CD4-positive, alpha-beta T cell (primary cell): ENCODE measurements around the gene DBH. TPM values are rescaled to one million over a fixed set of nuclear protein-coding genes. Genes with fewer than 3 reads are reported as not detected.

ENCODE experiments used
- ATAC-seq: fragments of 200-7000 bp; cut with Tn5 transposase; one replicate; pipeline ENCODE4 v1.10.0; 2022; ENCODE audit warnings: mild to moderate bottlenecking; ENCODE audit not compliant: poor library complexity
- CTCF ChIA-PET: fragments of 350-600 bp; sonication (Branson Sonifier 250); formaldehyde crosslinking; loops from one replicate; lab custom pipeline; 2021; ENCODE audit warnings: antibody characterized with exemption, inconsistent platforms; lab: Charles Lee
- POLR2A ChIA-PET: fragments of 350-600 bp; sonication (Branson Sonifier 250); formaldehyde crosslinking; loops from one replicate; lab custom pipeline; 2021; ENCODE audit warnings: antibody characterized with exemption, inconsistent platforms; lab: Charles Lee
- DNase-seq, 14 experiments: peaks; one replicate each; pipeline ENCODE4 v3.0.0-alpha.2; 2013 to 2020; ENCODE audit warnings: mixed read lengths in 2 of 14
- H3K27ac ChIP-seq, 2 donors: one replicate each; pipeline versions ENCODE4 v1.5.1 to v1.7.0; 2013; ENCODE audit warnings: low read length in 2 of 2, low read depth in 1 of 2, mild to moderate bottlenecking in 1 of 2
- H3K27me3 ChIP-seq, 2 experiments: 1 replicate in 1 of 2; 2 replicates in 1 of 2; pipeline versions ENCODE4 v1.6.1 to v1.7.0; 2013; ENCODE audit warnings: low read length in 2 of 2, control low read depth in 1 of 2, mild to moderate bottlenecking in 1 of 2, moderate library complexity in 1 of 2; ENCODE audit not compliant: insufficient read depth in 2 of 2, control insufficient read depth in 1 of 2
- H3K36me3 ChIP-seq: one replicate; pipeline ENCODE4 v1.6.1; 2013; ENCODE audit warnings: low read length, control low read depth; ENCODE audit not compliant: insufficient read depth
- H3K4me1 ChIP-seq: one replicate; pipeline ENCODE4 v1.6.1; 2013; ENCODE audit warnings: low read length, control low read depth; ENCODE audit not compliant: insufficient read depth
- H3K4me3 ChIP-seq: one replicate; pipeline ENCODE4 v1.5.1; 2013; ENCODE audit warnings: mild to moderate bottlenecking, low read length, moderate library complexity
- H3K9me3 ChIP-seq, 2 experiments: 1 replicate in 1 of 2; 2 replicates in 1 of 2; pipeline versions ENCODE4 v1.6.1 to v1.7.0; 2013; ENCODE audit warnings: low read length in 2 of 2, mild to moderate bottlenecking in 2 of 2, control low read depth in 1 of 2, moderate library complexity in 1 of 2; ENCODE audit not compliant: control insufficient read depth in 1 of 2, insufficient read depth in 1 of 2
- H3K27ac Mint-ChIP-seq: one replicate; pipeline ENCODE4 v1.8.0; 2020; ENCODE audit warnings: mixed read lengths
- H3K27me3 Mint-ChIP-seq: one replicate; pipeline ENCODE4 v1.8.0; 2021; ENCODE audit warnings: mixed read lengths
- H3K36me3 Mint-ChIP-seq: one replicate; pipeline ENCODE4 v1.8.0; 2021; ENCODE audit warnings: low read depth, mixed read lengths
- H3K4me1 Mint-ChIP-seq: one replicate; pipeline ENCODE4 v1.8.0; 2021; ENCODE audit warnings: low read depth, mixed read lengths
- H3K4me3 Mint-ChIP-seq: one replicate; pipeline ENCODE4 v1.8.0; 2020; ENCODE audit warnings: mild to moderate bottlenecking, mixed read lengths
- H3K9me3 Mint-ChIP-seq: one replicate; pipeline ENCODE4 v1.8.0; 2020; ENCODE audit warnings: mixed read lengths
- intact Hi-C, 2 experiments: fragments of 100-400 bp; cut with DNase I in 1 of 2; cut with micrococcal nuclease in 1 of 2; formaldehyde crosslinking; loops; one replicate each; pipeline versions ENCODE4 v1.15.1 to v1.9.0; 2023 to 2025; cut with DNase I, micrococcal nuclease
- total RNA-seq, 174 experiments: library from RNA in 2 of 174; stranded (reverse) in 2 of 174; gene quantifications; one replicate each; pipeline ENCODE4 v1.2.3 and lab custom pipeline; 2021 to 2026
- TF ChIP-seq, protein P1 (sequence below): fragments of 200-600 bp; IDR thresholded peaks from one replicate; pipeline ENCODE4 v1.8.0; 2022; ENCODE audit warnings: antibody characterized with exemption, mild to moderate bottlenecking

The DBH gene
- total RNA-seq, 2 experiments from 2014 or later: 1.7 to 1.8 TPM

DNA sequence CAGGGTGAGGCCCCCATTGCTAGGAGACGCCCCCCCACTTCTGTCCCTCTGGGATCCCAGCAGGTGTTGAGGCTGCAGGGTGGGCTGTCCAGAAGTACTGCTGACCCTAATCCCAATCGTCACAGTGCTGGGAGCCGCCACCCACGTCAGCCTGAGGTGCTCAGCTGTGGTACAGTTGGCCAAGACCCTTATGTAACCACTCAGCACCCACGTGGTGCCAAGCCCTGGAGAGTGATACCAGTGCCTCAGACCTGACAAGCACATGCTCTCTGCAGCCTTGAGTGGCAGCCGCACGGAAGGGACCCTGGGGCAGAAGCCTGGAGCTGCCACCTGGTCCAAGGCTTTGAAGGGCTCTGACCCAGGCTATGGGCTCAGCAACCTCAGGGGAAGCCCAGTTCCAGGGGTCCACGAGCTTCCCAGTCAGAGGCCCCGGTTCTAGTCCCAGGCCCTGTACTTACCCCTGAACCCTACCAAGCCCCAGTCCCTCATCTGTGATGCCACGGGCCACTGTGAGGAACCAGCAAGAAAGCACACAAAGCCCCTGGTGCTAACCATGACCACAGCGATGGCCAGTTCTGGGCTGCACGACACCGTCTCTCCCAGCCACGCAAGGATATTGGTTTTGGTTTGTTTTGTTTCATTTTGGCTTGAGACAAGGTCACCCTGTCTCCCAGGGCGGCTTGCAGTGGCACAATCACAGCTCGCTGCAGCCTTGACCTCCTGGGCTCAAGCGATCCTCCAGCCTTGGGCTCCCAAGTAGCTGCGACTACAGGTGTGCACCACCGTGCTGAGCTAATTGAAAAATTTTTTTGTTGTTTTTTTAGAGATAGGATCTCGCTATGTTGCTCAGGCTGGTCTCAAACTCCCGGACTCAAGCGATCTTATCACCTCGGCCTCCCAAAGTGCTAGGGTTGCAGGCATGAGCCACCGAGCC lies 50.7 kb downstream of the DBH start:
- ATAC-seq: no peak
- H3K36me3 ChIP-seq: peaks cover 8% of the 10 kb centered on the region
- Mint-ChIP-seq H3K36me3 (peaks cover 38% of the 10 kb centered on the region), H3K4me1 (peaks cover 31% of the 10 kb centered on the region), H3K27me3 (no peaks in the 10 kb centered on the region), H3K4me3 (no peak overlapping the region), H3K27ac (peak overlapping the region; percentile 98), H3K9me3 (no peaks in the 10 kb centered on the region)
- no peak overlapping the region for H3K4me3 ChIP-seq
- TF ChIP-seq, protein P1, sequence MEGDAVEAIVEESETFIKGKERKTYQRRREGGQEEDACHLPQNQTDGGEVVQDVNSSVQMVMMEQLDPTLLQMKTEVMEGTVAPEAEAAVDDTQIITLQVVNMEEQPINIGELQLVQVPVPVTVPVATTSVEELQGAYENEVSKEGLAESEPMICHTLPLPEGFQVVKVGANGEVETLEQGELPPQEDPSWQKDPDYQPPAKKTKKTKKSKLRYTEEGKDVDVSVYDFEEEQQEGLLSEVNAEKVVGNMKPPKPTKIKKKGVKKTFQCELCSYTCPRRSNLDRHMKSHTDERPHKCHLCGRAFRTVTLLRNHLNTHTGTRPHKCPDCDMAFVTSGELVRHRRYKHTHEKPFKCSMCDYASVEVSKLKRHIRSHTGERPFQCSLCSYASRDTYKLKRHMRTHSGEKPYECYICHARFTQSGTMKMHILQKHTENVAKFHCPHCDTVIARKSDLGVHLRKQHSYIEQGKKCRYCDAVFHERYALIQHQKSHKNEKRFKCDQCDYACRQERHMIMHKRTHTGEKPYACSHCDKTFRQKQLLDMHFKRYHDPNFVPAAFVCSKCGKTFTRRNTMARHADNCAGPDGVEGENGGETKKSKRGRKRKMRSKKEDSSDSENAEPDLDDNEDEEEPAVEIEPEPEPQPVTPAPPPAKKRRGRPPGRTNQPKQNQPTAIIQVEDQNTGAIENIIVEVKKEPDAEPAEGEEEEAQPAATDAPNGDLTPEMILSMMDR: no peak
- no peaks in the 10 kb centered on the region for H3K9me3 ChIP-seq
- POLR2A ChIA-PET: interaction anchor here (0.7 to 4.3 kb wide), 2 partner anchors 14 to 15 kb away, joined by 3 to 104 read pairs; no protein-coding TSS in a partner anchor
- CTCF ChIA-PET: no interaction called here
- intact Hi-C loops: no loop called here
- no peak for DNase-seq
- peak overlapping the region in 1 of 2 donors; percentile 42 for H3K27ac ChIP-seq
- H3K4me1 ChIP-seq: peaks cover 43% of the 10 kb centered on the region
- no peaks in the 10 kb centered on the region for H3K27me3 ChIP-seq

DNA sequence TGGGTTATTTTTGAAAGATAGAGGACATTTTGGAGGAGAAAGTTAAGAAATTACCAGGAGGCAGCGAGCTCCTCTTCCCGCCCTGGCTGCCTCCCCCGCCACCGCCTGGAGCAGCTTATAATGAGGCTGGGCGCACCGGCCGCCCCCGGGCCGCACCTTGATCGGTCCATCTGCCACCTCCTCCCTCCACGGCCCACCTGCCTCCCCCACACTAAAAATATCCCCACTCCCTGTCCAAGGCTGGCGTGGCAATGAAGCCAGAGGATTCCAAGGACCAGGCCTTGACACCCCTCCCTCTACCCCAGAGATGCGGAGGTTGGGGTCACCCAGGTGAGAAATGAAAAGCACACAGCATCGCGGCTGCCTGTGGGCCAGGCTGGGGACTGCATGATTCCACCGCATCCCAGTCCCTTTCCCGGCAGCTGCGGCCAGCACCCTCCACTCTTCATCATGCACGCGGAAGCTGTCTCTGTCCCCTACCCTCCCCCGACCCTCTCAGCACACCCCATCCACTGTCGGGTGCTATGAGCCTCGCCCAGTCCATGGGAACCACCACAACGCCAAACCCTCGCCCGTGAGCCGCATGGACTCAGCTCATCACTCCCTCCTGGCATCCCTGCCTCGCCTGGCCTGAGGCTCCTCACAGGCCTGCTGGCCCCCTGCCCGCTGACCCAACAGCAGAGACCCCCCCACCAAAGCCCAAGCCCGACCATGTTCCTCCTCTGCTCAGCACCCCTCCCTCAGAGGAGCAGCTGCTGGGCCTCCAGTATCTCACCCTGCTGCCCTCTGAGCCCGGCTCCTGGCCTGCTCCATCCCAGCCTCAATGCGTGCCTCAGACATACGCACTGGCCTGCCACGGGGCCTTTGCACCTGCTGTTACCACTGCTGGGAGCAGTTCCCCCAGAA lies 51.9 kb downstream of the DBH start:
- DNase-seq (no peak), ATAC-seq (no peak)
- Mint-ChIP-seq H3K9me3 (no peaks in the 10 kb centered on the region), H3K27me3 (no peaks in the 10 kb centered on the region), H3K4me3 (no peak overlapping the region), H3K27ac (peak overlapping the region; percentile 98), H3K4me1 (peaks cover 24% of the 10 kb centered on the region), H3K36me3 (peaks cover 50% of the 10 kb centered on the region)
- Histone ChIP-seq H3K9me3 (no peaks in the 10 kb centered on the region), H3K36me3 (peaks cover 12% of the 10 kb centered on the region), H3K4me3 (no peak overlapping the region), H3K27me3 (no peaks in the 10 kb centered on the region), H3K27ac (no peak overlapping the region), H3K4me1 (peaks cover 33% of the 10 kb centered on the region)
- TF ChIP-seq, protein P1: no peak
- ChIA-PET CTCF (no interaction called here), POLR2A (no interaction called here)
- intact Hi-C loops: no loop called here

DNA sequence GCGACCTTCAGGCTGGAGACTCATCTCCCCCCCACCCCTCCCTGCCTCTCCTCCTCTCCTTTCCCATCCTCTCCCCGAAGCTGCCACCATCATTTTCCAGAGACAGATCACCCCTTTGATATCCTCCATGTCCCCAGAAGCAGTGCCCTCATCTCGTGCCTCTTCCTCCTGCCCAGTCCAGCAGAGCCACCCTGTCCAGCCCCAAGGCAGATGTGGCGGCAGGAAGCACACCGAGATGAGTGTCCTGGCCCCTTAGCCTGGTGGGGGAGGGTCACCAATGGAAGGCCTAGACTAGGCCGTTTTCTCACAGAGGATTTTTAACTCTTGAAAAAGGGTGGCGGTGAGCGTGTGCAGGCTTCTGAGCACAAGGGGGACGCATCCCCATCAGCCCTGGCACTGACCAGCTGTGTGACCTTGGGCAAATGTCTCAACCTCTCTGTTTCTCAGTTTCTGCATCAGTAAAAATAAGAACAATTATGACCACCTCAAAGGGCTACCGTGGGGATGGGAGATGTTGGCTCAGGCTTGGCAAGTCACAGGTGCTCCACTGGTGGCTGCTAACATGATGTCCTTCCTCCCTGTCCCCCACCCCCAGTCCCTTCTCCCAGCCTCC lies 53.1 kb downstream of the DBH start:
- intact Hi-C loops: no loop called here
- TF ChIP-seq, protein P1: no peak
- no peaks in the 10 kb centered on the region for H3K9me3 Mint-ChIP-seq
- Histone ChIP-seq H3K27me3 (no peaks in the 10 kb centered on the region), H3K4me1 (peaks cover 21% of the 10 kb centered on the region), H3K27ac (no peak overlapping the region), H3K36me3 (peaks cover 23% of the 10 kb centered on the region), H3K4me3 (no peak overlapping the region), H3K9me3 (no peaks in the 10 kb centered on the region)
- H3K27me3 Mint-ChIP-seq: no peaks in the 10 kb centered on the region
- H3K27ac Mint-ChIP-seq: peak overlapping the region; percentile 77
- peaks cover 12% of the 10 kb centered on the region for H3K4me1 Mint-ChIP-seq
- ChIA-PET POLR2A (no interaction called here), CTCF (no interaction called here)
- no peak overlapping the region for H3K4me3 Mint-ChIP-seq
- peaks cover 50% of the 10 kb centered on the region for H3K36me3 Mint-ChIP-seq
- no peak for ATAC-seq
- DNase-seq: no peak
